PC-3 (cell line): ENCODE measurements around the gene LDLRAP1. TPM values are rescaled to one million over a fixed set of nuclear protein-coding genes. Genes with fewer than 3 reads are reported as not detected.

Source experiments
- ATAC-seq: fragments of 200-7000 bp; cut with Tn5 transposase; 2 replicates; pipeline ENCODE4 v1.9.1; 2020; ENCODE audit warnings: mild to moderate bottlenecking, moderate library complexity
- BruUV-seq: library from RNA; stranded (reverse); fragments of 400-500 nt; replicated peaks from 2 replicates; lab custom pipeline; 2021; lab: Mats Ljungman, UMichigan
- CTCF ChIA-PET: fragments of 300-600 bp; sonication (Branson Sonifier 250); formaldehyde crosslinking; loops from one replicate; lab custom pipeline; 2022; ENCODE audit warnings: antibody characterized with exemption; lab: Charles Lee
- POLR2A ChIA-PET: fragments of 300-600 bp; sonication (Branson Sonifier 250); formaldehyde crosslinking; loops from one replicate; lab custom pipeline; 2022; ENCODE audit warnings: antibody characterized with exemption; ENCODE audit not compliant: unreplicated experiment; lab: Charles Lee
- DNase-seq: peaks from one replicate; pipeline ENCODE4 v3.0.0-alpha.2; 2015
- H2AFZ ChIP-seq: fragments of 300-600 bp; sonication (generic); 2 replicates; pipeline ENCODE4 v1.6.0; 2016; ENCODE audit warnings: antibody characterized with exemption, low read length
- H3F3A ChIP-seq: fragments of 300-600 bp; sonication (generic); one replicate; pipeline ENCODE4 v1.6.0; 2017; ENCODE audit warnings: antibody characterized with exemption, low read length, control low read depth, mild to moderate bottlenecking; ENCODE audit not compliant: unreplicated experiment
- H3K27ac ChIP-seq: fragments of 300-600 bp; sonication (generic); 2 replicates; pipeline ENCODE4 v1.5.1; 2016; ENCODE audit warnings: mild to moderate bottlenecking, low read length
- H3K27me3 ChIP-seq: fragments of 300-600 bp; sonication (generic); 2 replicates; pipeline ENCODE4 v1.6.1; 2016; ENCODE audit warnings: low read length, mixed read lengths
- H3K36me3 ChIP-seq: fragments of 300-600 bp; sonication (generic); 2 replicates; pipeline ENCODE4 v1.6.1; 2016; ENCODE audit warnings: low read depth, mixed run types, low read length, mixed read lengths
- H3K4me1 ChIP-seq: fragments of 300-600 bp; sonication (generic); 2 replicates; pipeline ENCODE4 v1.5.1; 2016; ENCODE audit warnings: low read length; ENCODE audit not compliant: insufficient read depth
- H3K4me2 ChIP-seq: fragments of 300-600 bp; sonication (generic); 2 replicates; pipeline ENCODE4 v1.6.0; 2016; ENCODE audit warnings: low read length
- H3K4me3 ChIP-seq: fragments of 300-600 bp; sonication (generic); 2 replicates; pipeline ENCODE4 v1.5.1; 2016; ENCODE audit warnings: mild to moderate bottlenecking, low read length, mixed read lengths
- H3K79me2 ChIP-seq: fragments of 300-600 bp; sonication (generic); 2 replicates; pipeline ENCODE4 v1.6.1; 2017; ENCODE audit warnings: low read length, mixed read lengths
- H3K9ac ChIP-seq: fragments of 300-600 bp; sonication (generic); 2 replicates; pipeline ENCODE4 v1.6.0; 2016; ENCODE audit warnings: mild to moderate bottlenecking, low read length
- H3K9me2 ChIP-seq: fragments of 300-600 bp; sonication (generic); replicated peaks from 2 replicates; pipeline ENCODE4 v1.6.1; 2016; ENCODE audit warnings: mixed run types, low read length, mixed read lengths
- H3K9me3 ChIP-seq: fragments of 300-600 bp; sonication (generic); 2 replicates; pipeline ENCODE4 v1.6.1; 2016; ENCODE audit warnings: low read length, mixed read lengths
- H4K20me1 ChIP-seq: fragments of 300-600 bp; sonication (generic); 2 replicates; pipeline ENCODE4 v1.6.1; 2016; ENCODE audit warnings: low read length, mixed read lengths
- EZH2 ChIP-seq: fragments of 300-600 bp; sonication (generic); IDR thresholded peaks from one replicate; pipeline ENCODE4 v1.6.1; 2017; ENCODE audit warnings: antibody characterized with exemption, mild to moderate bottlenecking, low read length; ENCODE audit not compliant: unreplicated experiment
- EZH2phosphoT487 ChIP-seq: fragments of 300-600 bp; sonication (generic); IDR thresholded peaks from 2 replicates; pipeline ENCODE4 v1.6.1; 2018; ENCODE audit warnings: mild to moderate bottlenecking, antibody characterized with exemption, low read length, borderline replicate concordance
- intact Hi-C: fragments of 100-400 bp; cut with micrococcal nuclease; formaldehyde crosslinking; loops from 2 replicates; pipeline ENCODE4 v1.9.0; 2023
- total RNA-seq: library from RNA; depleted of rRNA; stranded (reverse); fragments of >200 nt; gene quantifications from 2 replicates; pipeline ENCODE4 v1.2.3, GENCODE V29; 2014
- TF ChIP-seq, protein P1 (sequence below): fragments of 300-600 bp; sonication (generic); conservative IDR thresholded peaks from 2 replicates; pipeline ENCODE4 v1.5.1; 2017; ENCODE audit warnings: antibody characterized with exemption, low read depth, mild to moderate bottlenecking, low read length

The LDLRAP1 gene
- total RNA-seq, 1 experiment from 2014 or later, result 26.5 TPM

GRCh38 chr1:25570798-25571521, 27.6 kb downstream of the LDLRAP1 start:
- no peak overlapping the region for H3K9ac ChIP-seq
- TF ChIP-seq, protein P1, sequence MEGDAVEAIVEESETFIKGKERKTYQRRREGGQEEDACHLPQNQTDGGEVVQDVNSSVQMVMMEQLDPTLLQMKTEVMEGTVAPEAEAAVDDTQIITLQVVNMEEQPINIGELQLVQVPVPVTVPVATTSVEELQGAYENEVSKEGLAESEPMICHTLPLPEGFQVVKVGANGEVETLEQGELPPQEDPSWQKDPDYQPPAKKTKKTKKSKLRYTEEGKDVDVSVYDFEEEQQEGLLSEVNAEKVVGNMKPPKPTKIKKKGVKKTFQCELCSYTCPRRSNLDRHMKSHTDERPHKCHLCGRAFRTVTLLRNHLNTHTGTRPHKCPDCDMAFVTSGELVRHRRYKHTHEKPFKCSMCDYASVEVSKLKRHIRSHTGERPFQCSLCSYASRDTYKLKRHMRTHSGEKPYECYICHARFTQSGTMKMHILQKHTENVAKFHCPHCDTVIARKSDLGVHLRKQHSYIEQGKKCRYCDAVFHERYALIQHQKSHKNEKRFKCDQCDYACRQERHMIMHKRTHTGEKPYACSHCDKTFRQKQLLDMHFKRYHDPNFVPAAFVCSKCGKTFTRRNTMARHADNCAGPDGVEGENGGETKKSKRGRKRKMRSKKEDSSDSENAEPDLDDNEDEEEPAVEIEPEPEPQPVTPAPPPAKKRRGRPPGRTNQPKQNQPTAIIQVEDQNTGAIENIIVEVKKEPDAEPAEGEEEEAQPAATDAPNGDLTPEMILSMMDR, result no peak
- no peak for TF ChIP-seq EZH2phosphoT487
- TF ChIP-seq EZH2, result no peak

GRCh38 chr1:25571522-25571970, 28.1 kb downstream of the LDLRAP1 start:
- no peaks in the 10 kb centered on the region for H3K79me2 ChIP-seq
- no peak overlapping the region for H2AFZ ChIP-seq
- no peak for ATAC-seq
- no peaks in the 10 kb centered on the region for H3K36me3 ChIP-seq
- H3K4me3 ChIP-seq, result no peak overlapping the region
- no peak for DNase-seq
- TF ChIP-seq EZH2phosphoT487 (no peak), EZH2 (no peak)
- TF ChIP-seq, protein P1, result no peak
- no peak overlapping the region for H3K27ac ChIP-seq
- H3K9me2 ChIP-seq, result no peaks in the 10 kb centered on the region
- BruUV-seq, result no TSS peak
- no peaks in the 10 kb centered on the region for H4K20me1 ChIP-seq
- intact Hi-C loops, result no loop called here
- CTCF ChIA-PET, result no interaction called here
- no peaks in the 10 kb centered on the region for H3K9me3 ChIP-seq
- POLR2A ChIA-PET, result no interaction called here
- H3K9ac ChIP-seq, result no peak overlapping the region
- no peaks in the 10 kb centered on the region for H3K27me3 ChIP-seq
- H3K4me1 ChIP-seq, result peaks cover 42% of the 10 kb centered on the region
- no peaks in the 10 kb centered on the region for H3F3A ChIP-seq
- no peak overlapping the region for H3K4me2 ChIP-seq

More at GRCh38 chr1:25570798-25571521, 27.6 kb downstream of the LDLRAP1 start:
- Histone ChIP-seq H3K27ac (no peak overlapping the region), H3K9me2 (no peaks in the 10 kb centered on the region), H3F3A (no peaks in the 10 kb centered on the region), H3K79me2 (no peaks in the 10 kb centered on the region), H3K4me1 (peaks cover 42% of the 10 kb centered on the region), H3K4me2 (no peak overlapping the region), H3K4me3 (no peak overlapping the region), H3K36me3 (no peaks in the 10 kb centered on the region), H4K20me1 (no peaks in the 10 kb centered on the region), H3K9me3 (no peaks in the 10 kb centered on the region), H2AFZ (no peak overlapping the region), H3K27me3 (no peaks in the 10 kb centered on the region)
- ATAC-seq (no peak), DNase-seq (no peak)
- POLR2A ChIA-PET, result no interaction called here
- CTCF ChIA-PET, result no interaction called here
- intact Hi-C loops, result no loop called here
- BruUV-seq, result no TSS peak

DNA sequence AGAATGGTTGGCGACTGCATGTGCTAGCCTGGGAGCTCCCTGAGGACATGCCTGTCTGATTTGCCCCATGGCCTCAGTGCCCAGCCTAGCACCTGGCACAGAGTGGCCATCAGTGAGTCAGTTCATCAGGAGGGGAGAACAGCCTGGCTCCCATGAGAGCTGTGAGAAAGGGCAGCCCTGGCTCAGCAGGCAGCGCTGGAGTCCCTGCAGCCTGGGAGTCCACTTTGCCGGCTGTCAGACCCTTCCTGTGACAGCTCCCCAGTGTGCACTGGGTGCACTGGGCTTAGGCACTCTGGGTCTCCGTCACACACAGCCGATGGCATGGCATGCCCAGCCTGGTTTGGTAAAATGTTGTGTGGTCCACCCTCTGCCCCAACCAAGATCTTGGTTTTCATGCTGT, 28.7 kb downstream of the LDLRAP1 start:
- Histone ChIP-seq H3K27me3 (no peaks in the 10 kb centered on the region), H3F3A (no peaks in the 10 kb centered on the region), H4K20me1 (no peaks in the 10 kb centered on the region), H3K9ac (no peak overlapping the region), H3K4me3 (no peak overlapping the region), H3K4me1 (peaks cover 39% of the 10 kb centered on the region), H3K79me2 (no peaks in the 10 kb centered on the region), H3K9me2 (no peaks in the 10 kb centered on the region), H3K9me3 (no peaks in the 10 kb centered on the region), H3K4me2 (no peak overlapping the region), H3K36me3 (no peaks in the 10 kb centered on the region), H3K27ac (no peak overlapping the region), H2AFZ (no peak overlapping the region)
- ChIA-PET CTCF (interaction anchor here (0.6 to 1.0 kb wide), 3 partner anchors 29 to 118 kb away, joined by 3 to 10 read pairs (median 6); partner anchors contain the start of gene LDLRAP1), POLR2A (interaction anchor here (0.5 kb wide), 1 partner anchor 293 kb away, joined by 4 read pairs; no protein-coding TSS in a partner anchor)
- TF ChIP-seq EZH2, result no peak
- TF ChIP-seq, protein P1, result no peak
- no peak for TF ChIP-seq EZH2phosphoT487
- DNase-seq, result no peak
- BruUV-seq, result no TSS peak
- no peak for ATAC-seq
- intact Hi-C loops, result no loop called here
